Endodermal cell (in vitro differentiated cells): ENCODE results near the gene TSPAN18. TPM values are rescaled to one million over a fixed set of nuclear protein-coding genes. Genes with fewer than 3 reads are reported as not detected.

Source experiments
- DNase-seq: peaks from one replicate; pipeline ENCODE4 v3.0.0-alpha.2; 2017
- H3K27ac ChIP-seq: 2 replicates; pipeline ENCODE4 v1.5.1; 2013; ENCODE audit warnings: mild to moderate bottlenecking, low read depth, low read length, moderate library complexity
- H3K27me3 ChIP-seq: 2 replicates; pipeline ENCODE4 v1.6.1; 2013; ENCODE audit warnings: mild to moderate bottlenecking, low read length, moderate library complexity; ENCODE audit not compliant: insufficient read depth, control insufficient read depth, poor library complexity, severe bottlenecking
- H3K36me3 ChIP-seq: 2 replicates; pipeline ENCODE4 v1.7.0; 2013; ENCODE audit warnings: mild to moderate bottlenecking, low read length, moderate library complexity; ENCODE audit not compliant: control insufficient read depth, insufficient read depth
- H3K4me1 ChIP-seq: one replicate; pipeline ENCODE4 v1.7.0; 2013; ENCODE audit warnings: low read length; ENCODE audit not compliant: control insufficient read depth, insufficient read depth
- H3K4me3 ChIP-seq: 2 replicates; pipeline ENCODE4 v1.5.1; 2013; ENCODE audit warnings: mild to moderate bottlenecking, low read length, moderate library complexity
- H3K9ac ChIP-seq: 2 replicates; pipeline ENCODE4 v1.6.1; 2013; ENCODE audit warnings: mild to moderate bottlenecking, low read length, moderate library complexity; ENCODE audit not compliant: poor library complexity, severe bottlenecking; ENCODE audit errors: extremely low read depth
- H3K9me3 ChIP-seq: 2 replicates; pipeline ENCODE4 v1.6.1; 2013; ENCODE audit warnings: mild to moderate bottlenecking, low read length, moderate library complexity; ENCODE audit not compliant: control insufficient read depth
- H3K27ac Mint-ChIP-seq: 2 replicates; pipeline ENCODE4 v1.8.0; 2020; ENCODE audit warnings: mixed read lengths
- H3K27me3 Mint-ChIP-seq: 2 replicates; pipeline ENCODE4 v1.8.0; 2021; ENCODE audit warnings: mild to moderate bottlenecking, mixed read lengths; ENCODE audit not compliant: insufficient read depth
- H3K36me3 Mint-ChIP-seq: 2 replicates; pipeline ENCODE4 v1.8.0; 2020; ENCODE audit warnings: low read depth, mixed read lengths
- H3K4me1 Mint-ChIP-seq: 2 replicates; pipeline ENCODE4 v1.8.0; 2020; ENCODE audit warnings: mixed read lengths
- H3K4me3 Mint-ChIP-seq: 2 replicates; pipeline ENCODE4 v1.8.0; 2020; ENCODE audit warnings: mild to moderate bottlenecking, moderate library complexity, mixed read lengths
- H3K9me3 Mint-ChIP-seq: 2 replicates; pipeline ENCODE4 v1.8.0; 2020; ENCODE audit warnings: mild to moderate bottlenecking, mixed read lengths
- CTCF ChIP-seq: fragments of 200-600 bp; sonication (generic); conservative IDR thresholded peaks from 2 replicates; pipeline ENCODE4 v1.5.0; 2021; ENCODE audit warnings: antibody characterized with exemption, mild to moderate bottlenecking
- WGBS, 2 experiments: methylation state at CpG; one replicate each; pipeline versions ENCODE4 v1.1.5 to v1.1.7; 2013; ENCODE audit warnings: missing lambda C conversion rate in 2 of 2, mixed read lengths in 1 of 2; ENCODE audit not compliant: insufficient coverage in 1 of 2, insufficient read length in 1 of 2; 5-methylcytosine and 5-hydroxymethylcytosine counted together
- total RNA-seq, 2 donors: library from RNA; stranded (reverse); fragmentation: NEBNext Ultra II Directional in 1 of 2; extraction: Animal tissue kit (Norgen Biotek cat#: 25700) in 1 of 2; gene quantifications; 2 replicates in 1 of 2; 3 replicates in 1 of 2; pipeline ENCODE4 v1.2.1, GENCODE V29; 2021

TSPAN18 gene
- total RNA-seq, 2 donors from 2014 or later = 28.0 to 28.7 TPM

GRCh38 chr11:44758983-44759382 lies 32.2 kb downstream of the TSPAN18 start:
- no peak overlapping the region for H3K9ac ChIP-seq
- H3K9me3 ChIP-seq = peaks cover 19% of the 10 kb centered on the region
- H3K4me3 ChIP-seq = no peak overlapping the region
- WGBS, 2 experiments = 86 to 97% methylated on average over 1 to 4 of the region's 4 CpGs
- H3K27ac ChIP-seq = no peak overlapping the region
- Mint-ChIP-seq H3K4me3 (no peak overlapping the region), H3K36me3 (peaks cover 4% of the 10 kb centered on the region), H3K27ac (no peak overlapping the region), H3K9me3 (peaks cover 9% of the 10 kb centered on the region), H3K27me3 (peaks cover 63% of the 10 kb centered on the region), H3K4me1 (peaks cover 51% of the 10 kb centered on the region)
- no peaks in the 10 kb centered on the region for H3K27me3 ChIP-seq
- peak; percentile 24 for DNase-seq
- TF ChIP-seq CTCF = no peak
- H3K36me3 ChIP-seq = no peaks in the 10 kb centered on the region
- peaks cover 30% of the 10 kb centered on the region for H3K4me1 ChIP-seq

DNA sequence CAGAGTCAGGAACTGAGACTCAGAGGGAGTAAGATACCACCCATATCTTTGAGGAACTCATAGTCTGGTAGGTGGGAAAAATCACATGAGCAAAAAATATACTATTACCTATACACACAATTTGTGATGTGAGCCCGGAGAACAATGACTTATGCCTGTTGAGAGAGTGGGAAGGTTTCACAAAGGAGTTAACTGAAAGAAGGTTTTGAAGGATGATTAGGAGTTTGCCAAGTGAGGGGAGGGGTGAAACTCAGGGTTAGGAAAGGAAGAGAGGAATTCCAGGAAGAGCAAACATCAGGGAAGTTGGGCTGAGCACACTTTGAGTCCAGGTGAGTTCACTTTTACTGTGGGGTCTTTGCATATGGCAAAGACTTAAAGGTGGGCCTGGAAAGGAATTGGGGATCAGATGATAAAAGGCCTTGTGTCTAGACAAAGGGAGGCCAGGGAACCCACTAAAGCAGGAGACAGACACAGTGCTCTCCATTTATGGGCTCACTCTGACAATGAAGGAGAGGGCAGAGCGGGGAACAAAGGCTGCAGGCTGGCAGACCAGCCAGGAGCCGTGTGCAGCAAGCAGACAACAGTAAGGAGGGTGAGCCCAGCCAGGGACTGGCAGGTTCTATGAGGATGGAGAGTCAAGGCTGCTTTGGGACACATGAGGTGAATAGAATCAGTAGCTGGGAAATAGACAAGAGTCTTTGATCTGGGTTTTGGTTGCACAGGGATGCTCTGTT lies 33.1 kb downstream of the TSPAN18 start:
- peaks cover 44% of the 10 kb centered on the region for H3K4me1 Mint-ChIP-seq
- H3K4me3 Mint-ChIP-seq = no peak overlapping the region
- TF ChIP-seq CTCF = no peak
- peaks cover 60% of the 10 kb centered on the region for H3K27me3 Mint-ChIP-seq
- Histone ChIP-seq H3K9me3 (peaks cover 19% of the 10 kb centered on the region), H3K27me3 (no peaks in the 10 kb centered on the region), H3K4me3 (no peak overlapping the region), H3K36me3 (no peaks in the 10 kb centered on the region), H3K4me1 (peaks cover 33% of the 10 kb centered on the region), H3K27ac (no peak overlapping the region), H3K9ac (no peak overlapping the region)
- H3K36me3 Mint-ChIP-seq = peaks cover 4% of the 10 kb centered on the region
- H3K9me3 Mint-ChIP-seq = peaks cover 9% of the 10 kb centered on the region
- 57 to 85% methylated on average over 1 to 3 of the region's 3 CpGs for WGBS, 2 experiments
- H3K27ac Mint-ChIP-seq = no peak overlapping the region
- peak; percentile 24 for DNase-seq

GRCh38 chr11:44760477-44760872 lies 33.7 kb downstream of the TSPAN18 start:
- 86 to 100% methylated on average over 1 of the region's 1 CpG for WGBS, 2 experiments
- H3K9ac ChIP-seq = no peak overlapping the region
- no peak for TF ChIP-seq CTCF
- H3K9me3 ChIP-seq = peaks cover 19% of the 10 kb centered on the region
- peak overlapping the region; percentile 13 for H3K4me3 ChIP-seq
- H3K27ac Mint-ChIP-seq = no peak overlapping the region
- peaks cover 4% of the 10 kb centered on the region for H3K36me3 Mint-ChIP-seq
- H3K4me1 ChIP-seq = peaks cover 33% of the 10 kb centered on the region
- no peak overlapping the region for H3K27ac ChIP-seq
- DNase-seq = peak; percentile 8
- no peaks in the 10 kb centered on the region for H3K36me3 ChIP-seq
- H3K4me1 Mint-ChIP-seq = peaks cover 41% of the 10 kb centered on the region
- H3K4me3 Mint-ChIP-seq = no peak overlapping the region
- no peaks in the 10 kb centered on the region for H3K27me3 ChIP-seq
- H3K27me3 Mint-ChIP-seq = peaks cover 58% of the 10 kb centered on the region
- peaks cover 9% of the 10 kb centered on the region for H3K9me3 Mint-ChIP-seq
